ENCODE data around the gene DLG3. TPM values are rescaled to one million over a fixed set of nuclear protein-coding genes. Genes with fewer than 3 reads are reported as not detected.

The DLG3 gene
- total and polyA plus RNA-seq, 2 of the 8 experiments (the other 6 are each of a cell fraction or from before 2014, with no cell fraction given), result 29.2 to 63.8 TPM

- WGBS, 2 experiments (ENCODE audit: extremely low coverage in 1 of 2, insufficient coverage in 1 of 2, insufficient read length in 1 of 2, insufficient replicate concordance in 2 of 2, low coverage in 1 of 2, low lambda C conversion rate in 2 of 2, missing lambda C conversion rate in 1 of 2), result 100% methylated on average over 4 of the region's 4 CpGs; no CpG with 5 or more reads in 1 of the 2 experiments
- 0 out of 7 replicates have a peak, but pooled peaks cover 0 to 3% (median 0%) of the 10 kb centered on the region in 4 experiments for H3K4me1 ChIP-seq (replicated peaks in 1 of 4; ENCODE audit: control insufficient read depth in 3 of 4, insufficient read depth in 4 of 4, low read length in 3 of 4)
These were observed 56.2 kb downstream of the DLG3 start for GRCh38 chrX:70500826-70501225.

More at GRCh38 chrX:70500826-70501225, 56.2 kb downstream of the DLG3 start:
- Histone ChIP-seq H3K27ac (ENCODE audit: low read depth, low read length) (no peak overlapping the region), H3K23me2 (ENCODE audit: low read depth, low read length) (no peaks in the 10 kb centered on the region), H3K9ac (replicated peaks in 1 of 4; ENCODE audit: extremely low read depth in 1 of 4, low read depth in 3 of 4, low read length in 3 of 4) (no peak overlapping the region), H3K4ac (replicated peaks; ENCODE audit: insufficient read length, low read depth, low read length) (no peak overlapping the region), H3K23ac (ENCODE audit: insufficient read length) (no peak overlapping the region), H2BK15ac (ENCODE audit: low read length) (no peak overlapping the region), H2BK120ac (replicated peaks; ENCODE audit: low read depth, low read length) (no peak overlapping the region), H4K91ac (replicated peaks; ENCODE audit: insufficient read length, low read length) (no peak overlapping the region), H4K20me1 (replicated peaks in 1 of 2; ENCODE audit: control insufficient read depth in 1 of 2, insufficient read depth in 2 of 2, low read length in 2 of 2) (peaks cover 0 to 8% of the 10 kb centered on the region in 2 experiments), H2BK5ac (ENCODE audit: low read depth, low read length) (no peak overlapping the region), H2BK12ac (ENCODE audit: low read depth, low read length) (no peak overlapping the region), H3K79me1 (ENCODE audit: low read depth, low read length) (no peaks in the 10 kb centered on the region), H4K5ac (ENCODE audit: insufficient read length, low read depth, low read length) (no peak overlapping the region), H3K56ac (replicated peaks; ENCODE audit: insufficient read length, low read depth, low read length) (no peak overlapping the region), H3K14ac (ENCODE audit: insufficient read length) (no peak overlapping the region), H3K79me2 (ENCODE audit: control insufficient read depth in 1 of 2, insufficient read depth in 2 of 2, low read length in 2 of 2) (no peaks in the 10 kb centered on the region), H3K4me2 (ENCODE audit: insufficient read depth in 1 of 2, low read depth in 2 of 2, low read length in 2 of 2) (no peak overlapping the region), H3K9me3 (ENCODE audit: insufficient read depth in 2 of 2, low read depth in 1 of 2, low read length in 1 of 2) (no peaks in the 10 kb centered on the region), H3K18ac (ENCODE audit: extremely low read depth, low read length) (no peak overlapping the region), H3K4me3 (ENCODE audit: extremely low read depth in 1 of 4, insufficient read depth in 2 of 4, low read depth in 3 of 4, low read length in 4 of 4) (no peak overlapping the region), H4K8ac (ENCODE audit: extremely low read depth, insufficient read depth, low read length) (no peak overlapping the region), H3K27me3 (replicated peaks in 1 of 4; ENCODE audit: control insufficient read depth in 3 of 4, extremely low read depth in 1 of 4, insufficient read depth in 3 of 4, low read length in 3 of 4) (no peaks in the 10 kb centered on the region), H3K36me3 (ENCODE audit: control insufficient read depth in 2 of 4, insufficient read depth in 4 of 4, low read length in 3 of 4) (peaks cover 10 to 81% (median 38%) of the 10 kb centered on the region in 4 experiments; a peak in 7 of 8 replicates), H2AK5ac (ENCODE audit: low read depth, low read length) (no peak overlapping the region), H2AFZ (ENCODE audit: low read length) (no peak overlapping the region), H2BK20ac (ENCODE audit: low read length) (no peak overlapping the region)
- no peak for DNase-seq (ENCODE audit: low read depth in 1 of 2, low spot score in 2 of 2)
- POLR2A ChIA-PET (ENCODE audit: partially characterized antibody), result no interaction called here
- no peak for TF ChIP-seq SIRT6 (IDR thresholded peaks at IDR 0.05; ENCODE audit: low read length)
- TF ChIP-seq CHD2 (IDR thresholded peaks at IDR 0.05; ENCODE audit: low read length), result no peak
- no peak for TF ChIP-seq HDAC6 (IDR thresholded peaks at IDR 0.05; ENCODE audit: low read depth, low read length)
- no peak for TF ChIP-seq SP2 (IDR thresholded peaks at IDR 0.05; ENCODE audit: low read length)
- no peak for TF ChIP-seq POU5F1 (IDR thresholded peaks at IDR 0.05; ENCODE audit: low read depth, low read length)
- no peak for TF ChIP-seq KDM5A (IDR thresholded peaks at IDR 0.05; ENCODE audit: low read length)
- no peak for TF ChIP-seq TAF7 (optimal IDR thresholded peaks at IDR 0.05; ENCODE audit: borderline replicate concordance, low read depth, low read length)
- TF ChIP-seq ASH2L (IDR thresholded peaks at IDR 0.05; ENCODE audit: low read length), result no peak
- no peak for TF ChIP-seq SRF (IDR thresholded peaks at IDR 0.05; ENCODE audit: low read depth, low read length)
- TF ChIP-seq TBP (IDR thresholded peaks at IDR 0.05; ENCODE audit: low read depth, low read length), result no peak
- no peak for TF ChIP-seq SP1 (IDR thresholded peaks at IDR 0.05; ENCODE audit: low read depth, low read length)
- no peak for TF ChIP-seq MAX (IDR thresholded peaks at IDR 0.05)
- CTCF ChIA-PET (ENCODE audit: partially characterized antibody), result interaction anchor here (0.6 to 1.4 kb wide), 3 partner anchors 49 to 165 kb away, joined by 3 to 4 read pairs (median 3); no protein-coding TSS in a partner anchor
- FAIRE-seq, result no peak
